Glomerular visceral epithelial cell (primary cell): ENCODE measurements around the gene PGAM5.
"Not testable (repeated sequence)": the region's sequence is repeated elsewhere in the genome, so short reads cannot be mapped to it uniquely, and the experiment has no call there.

Source experiments
- DNase-seq: peaks from one replicate; pipeline ENCODE4 v3.0.0-alpha.2; 2016; ENCODE audit errors: extremely low spot score

The PGAM5 gene

GRCh38 chr12:132689227-132689626, 21.4 kb upstream of the PGAM5 start:
- DNase-seq: no peak

GRCh38 chr12:132690112-132690511, 20.5 kb upstream of the PGAM5 start:
- no peak for DNase-seq

- DNase-seq: not testable (repeated sequence)
Measured at GRCh38 chr12:132692030-132692429, 18.6 kb upstream of the PGAM5 start.

- not testable (repeated sequence) for DNase-seq
Measured at GRCh38 chr12:132694888-132695287, 15.8 kb upstream of the PGAM5 start.

GRCh38 chr12:132695431-132695830, 15.2 kb upstream of the PGAM5 start:
- no peak for DNase-seq

GRCh38 chr12:132698341-132698740, 12.3 kb upstream of the PGAM5 start:
- DNase-seq: no peak

GRCh38 chr12:132700212-132700822, 10.3 kb upstream of the PGAM5 start:
- no peak for DNase-seq

GRCh38 chr12:132702640-132703039, 8.0 kb upstream of the PGAM5 start:
- no peak for DNase-seq

GRCh38 chr12:132703641-132704040, 7.0 kb upstream of the PGAM5 start:
- no peak for DNase-seq

- no peak for DNase-seq
Measured at GRCh38 chr12:132707241-132707640, 3.4 kb upstream of the PGAM5 start.

GRCh38 chr12:132708150-132708549, 2.5 kb upstream of the PGAM5 start:
- no peak for DNase-seq

- DNase-seq: no peak
Measured at GRCh38 chr12:132710043-132710404, 618 bp upstream of the PGAM5 start.

- DNase-seq: peak; percentile 32
Measured at GRCh38 chr12:132711080-132711843, 620 bp downstream of the PGAM5 start.

- no peak for DNase-seq
Measured at GRCh38 chr12:132713123-132713522, 2.5 kb downstream of the PGAM5 start.

GRCh38 chr12:132715874-132716273, 5.2 kb downstream of the PGAM5 start:
- no peak for DNase-seq

GRCh38 chr12:132716356-132716755, 5.7 kb downstream of the PGAM5 start:
- no peak for DNase-seq

- DNase-seq: no peak
Measured at GRCh38 chr12:132717011-132717410, 6.4 kb downstream of the PGAM5 start.

- no peak for DNase-seq
Measured at GRCh38 chr12:132717531-132718387, 7.1 kb downstream of the PGAM5 start.

- no peak for DNase-seq
Measured at GRCh38 chr12:132718644-132719043, 8.0 kb downstream of the PGAM5 start.

GRCh38 chr12:132719141-132719953, 8.7 kb downstream of the PGAM5 start:
- no peak for DNase-seq

GRCh38 chr12:132719954-132720324, 9.3 kb downstream of the PGAM5 start:
- no peak for DNase-seq
